Hair follicle dermal papilla cell (primary cell): ENCODE data around the gene USF2. TPM values are rescaled to one million over a fixed set of nuclear protein-coding genes. Genes with fewer than 3 reads are reported as not detected.

Experiments used
- total RNA-seq: library from RNA; depleted of rRNA; stranded (reverse); fragments of >200 nt; gene quantifications from 2 replicates; pipeline ENCODE4 v1.2.3, GENCODE V29; 2012

USF2 gene, protein sequence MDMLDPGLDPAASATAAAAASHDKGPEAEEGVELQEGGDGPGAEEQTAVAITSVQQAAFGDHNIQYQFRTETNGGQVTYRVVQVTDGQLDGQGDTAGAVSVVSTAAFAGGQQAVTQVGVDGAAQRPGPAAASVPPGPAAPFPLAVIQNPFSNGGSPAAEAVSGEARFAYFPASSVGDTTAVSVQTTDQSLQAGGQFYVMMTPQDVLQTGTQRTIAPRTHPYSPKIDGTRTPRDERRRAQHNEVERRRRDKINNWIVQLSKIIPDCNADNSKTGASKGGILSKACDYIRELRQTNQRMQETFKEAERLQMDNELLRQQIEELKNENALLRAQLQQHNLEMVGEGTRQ
- 64.4 and 64.5 TPM in 2 replicates for total RNA-seq

DNA sequence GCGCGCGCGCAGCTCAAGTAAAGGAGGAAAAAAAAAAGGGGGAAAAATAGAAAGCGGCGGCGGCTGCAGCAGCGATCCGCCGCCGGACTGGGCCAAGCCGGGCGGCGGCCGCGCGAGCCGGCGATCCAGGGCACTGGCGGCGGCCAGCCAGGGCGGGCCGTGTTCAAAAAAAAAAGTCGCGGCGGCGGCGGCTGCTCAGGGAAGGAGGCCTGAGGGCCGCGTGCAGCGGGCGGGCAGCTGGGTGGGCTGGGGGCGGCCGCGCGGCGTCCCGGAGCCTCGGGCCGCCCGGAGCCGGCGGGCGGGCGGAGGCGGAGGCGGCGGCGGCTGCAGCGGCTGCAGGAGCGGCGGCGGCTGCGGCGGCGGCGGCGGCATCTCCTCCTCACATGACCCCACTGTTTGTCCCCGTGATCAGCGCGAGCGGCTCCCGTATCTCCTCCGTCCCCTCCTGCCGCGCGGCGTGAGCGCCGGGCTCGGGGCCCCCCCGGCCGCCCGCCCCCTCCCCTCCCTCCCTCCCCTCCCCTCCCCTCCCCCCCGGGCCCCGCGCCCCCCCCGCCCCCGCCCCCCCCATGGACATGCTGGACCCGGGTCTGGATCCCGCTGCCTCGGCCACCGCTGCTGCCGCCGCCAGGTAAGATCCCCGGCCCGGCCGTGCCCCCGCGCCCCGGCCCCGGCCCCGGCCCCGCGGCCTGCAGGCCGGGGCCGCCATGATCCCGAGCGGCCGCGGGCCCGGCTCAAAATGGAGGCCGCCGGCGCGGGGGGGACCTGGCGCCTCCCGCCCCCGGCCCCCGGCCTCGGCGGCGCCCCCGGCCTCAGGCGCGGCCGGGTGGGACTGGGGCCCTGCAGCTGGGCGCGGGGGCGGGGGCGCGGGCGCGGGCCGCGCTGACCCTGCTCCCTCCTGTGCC is at the start of gene USF2:
Gene USF2 (plus strand): TSS at position 427 of the 902 bp plus-strand sequence. CDS start 140 bp downstream, at position 567.

DNA sequence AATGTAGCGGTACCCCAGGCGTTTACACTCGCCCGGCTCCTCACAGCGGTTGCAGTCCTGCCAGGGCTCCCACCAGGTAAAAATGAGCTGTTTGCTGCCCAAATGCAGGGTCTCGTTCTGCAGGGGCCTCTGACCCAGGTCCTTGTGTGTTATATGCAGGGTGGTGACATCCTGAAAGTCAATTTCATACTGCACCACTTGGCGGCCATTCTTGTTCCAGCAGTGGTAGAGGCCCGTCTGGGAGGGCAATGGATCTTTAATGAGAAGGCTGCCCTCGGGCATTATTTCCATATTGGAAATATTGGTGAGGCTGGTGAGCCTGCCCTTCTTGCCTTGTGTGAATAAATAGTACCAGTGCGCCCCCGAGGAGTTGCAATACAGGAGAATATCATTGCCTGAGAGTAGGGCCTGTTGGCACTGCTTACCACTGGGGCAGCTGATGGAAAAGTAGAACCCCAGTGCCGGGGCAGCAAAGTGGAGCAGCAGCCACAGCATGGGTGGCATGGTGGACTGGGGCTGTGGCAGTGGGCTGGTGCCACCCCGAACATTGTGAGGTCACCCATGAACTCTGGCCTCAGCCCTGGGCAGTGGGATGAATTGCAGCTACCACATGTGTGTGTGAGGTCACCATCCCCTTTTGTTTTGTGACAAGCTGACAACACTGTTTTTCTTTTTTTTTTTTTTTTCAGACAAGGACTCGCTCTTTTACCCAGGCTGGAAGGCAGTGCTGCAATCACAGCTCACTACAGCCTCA is 40.4 kb upstream of the USF2 start, which contains the start of gene FAM187B:
Gene FAM187B (minus strand): TSS at position 563 of the 754 bp plus-strand sequence. CDS start 59 bp downstream, at position 504.

DNA sequence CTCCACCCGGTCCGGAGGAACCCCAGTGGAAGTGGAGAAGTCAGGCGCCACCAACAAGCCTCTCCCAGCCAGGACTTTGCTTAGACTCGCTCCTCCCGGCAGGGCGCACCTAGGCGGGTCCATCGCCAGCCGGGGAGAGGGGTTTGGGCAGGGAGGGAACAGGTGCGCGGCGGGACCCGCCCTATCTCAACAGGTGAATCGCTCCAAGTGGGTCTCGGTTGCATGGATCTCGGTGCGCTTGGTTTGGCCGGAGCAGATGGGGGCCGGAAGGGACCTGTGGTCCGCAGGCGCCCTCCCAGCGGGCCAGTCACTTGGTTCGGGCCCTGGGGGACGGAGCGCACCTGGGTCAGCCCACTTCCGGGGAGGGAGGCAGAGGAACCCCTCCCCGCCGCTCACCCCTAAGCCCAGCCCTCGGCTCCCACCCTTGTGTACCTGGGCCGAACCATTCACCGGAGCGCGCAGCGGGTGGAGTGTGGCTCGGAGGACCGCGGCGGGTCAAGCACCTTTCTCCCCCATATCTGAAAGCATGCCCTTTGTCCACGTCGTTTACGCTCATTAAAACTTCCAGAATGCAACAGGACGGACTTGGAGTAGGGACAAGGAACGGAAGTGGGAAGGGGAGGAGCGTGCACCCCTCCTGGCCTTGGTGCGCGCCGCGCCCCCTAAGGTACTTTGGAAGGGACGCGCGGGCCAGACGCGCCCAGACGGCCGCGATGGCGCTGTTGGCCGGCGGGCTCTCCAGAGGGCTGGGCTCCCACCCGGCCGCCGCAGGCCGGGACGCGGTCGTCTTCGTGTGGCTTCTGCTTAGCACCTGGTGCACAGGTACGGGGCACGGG is 20.2 kb upstream of the USF2 start, which contains the start of gene LSR:
Gene LSR (plus strand): TSS at position 693 of the 836 bp plus-strand sequence. CDS start 21 bp downstream, at position 714.

DNA sequence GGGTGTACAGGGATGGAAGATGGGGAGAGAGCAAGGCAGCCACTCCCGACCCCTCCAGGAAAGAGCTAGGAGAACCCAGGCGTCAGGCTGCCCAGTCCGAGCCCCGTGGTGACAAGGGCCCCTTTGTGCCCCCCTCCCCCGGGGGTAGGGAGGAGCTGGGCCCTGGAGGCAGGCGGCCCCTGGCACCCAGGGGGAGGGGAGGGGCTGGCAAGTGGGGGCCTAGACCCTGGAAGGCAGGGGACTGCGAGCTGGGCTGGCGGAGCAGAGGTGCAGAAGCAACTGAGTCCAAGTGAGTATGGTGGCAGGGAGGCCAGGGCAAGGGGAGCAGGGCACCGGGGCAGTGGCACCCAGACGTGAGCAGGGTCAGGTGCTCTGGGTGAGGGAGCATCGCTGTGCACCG is 23.2 kb downstream of the USF2 start, which contains the start of gene MAG:
Gene MAG (plus strand): TSS at position 246 of the 400 bp plus-strand sequence. CDS start 3,248 bp downstream, outside the sequence.

DNA sequence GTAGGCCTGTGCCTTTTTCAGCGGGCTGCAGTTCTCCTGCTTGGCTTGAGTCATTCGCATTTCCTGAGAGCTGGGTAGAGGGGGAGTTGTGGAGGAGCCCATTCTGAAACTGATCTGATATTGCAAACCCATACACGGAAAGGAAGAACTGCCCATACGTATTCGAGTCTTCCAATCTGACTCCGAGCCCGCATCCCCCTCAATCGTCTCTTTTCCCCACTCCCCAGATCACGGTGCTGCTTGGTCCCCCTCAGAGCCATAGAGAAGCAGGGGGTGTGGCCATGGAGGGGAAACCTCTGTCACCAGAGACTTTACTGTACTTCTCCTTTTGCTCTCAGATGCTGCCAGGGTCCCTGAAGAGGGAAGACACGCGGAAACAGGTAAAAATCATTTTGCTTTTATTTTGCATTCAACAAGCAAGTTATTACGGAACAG is 60.1 kb downstream of the USF2 start, which contains the start of gene CD22:
Gene CD22 (plus strand): TSS at position 337 of the 435 bp plus-strand sequence. CDS start 2,854 bp downstream, outside the sequence.

Other genes starting within 250 kb of the USF2 start
- gene SCN1B, start 238.5 kb upstream of the USF2 start, total RNA-seq = 3.1 and 3.4 TPM in 2 replicates
- gene HPN, start 227.2 kb upstream of the USF2 start, total RNA-seq = not detected in 2 replicates
- gene FXYD3, start 153.1 kb upstream of the USF2 start, total RNA-seq = not detected in 2 replicates
- gene LGI4, start 133.9 kb upstream of the USF2 start, total RNA-seq = 1.2 and 1.3 TPM in 2 replicates
- gene FXYD1, start 130.1 kb upstream of the USF2 start, total RNA-seq = 0.73 and 2.1 TPM in 2 replicates
- gene FXYD7, start 125.7 kb upstream of the USF2 start, total RNA-seq = not detected in 2 replicates
- gene FXYD5, start 114.2 kb upstream of the USF2 start, total RNA-seq = 53.2 and 73.8 TPM in 2 replicates
- not detected in 2 replicates for gene FAM187B, start 40.2 kb upstream of the USF2 start, total RNA-seq
- 0.36 and 0.49 TPM in 2 replicates for gene LSR, start 20.0 kb upstream of the USF2 start, total RNA-seq
- under 0.01 TPM in 1 of 2 replicates, not detected in the other for gene HAMP, start 13.6 kb downstream of the USF2 start, total RNA-seq
- not detected in 2 replicates for gene MAG, start 23.2 kb downstream of the USF2 start, total RNA-seq
- gene CD22, start 60.2 kb downstream of the USF2 start, total RNA-seq = not detected in 2 replicates
- not detected in 2 replicates for gene FFAR1, start 78.9 kb downstream of the USF2 start, total RNA-seq
- gene FFAR3, start 89.5 kb downstream of the USF2 start, total RNA-seq = not detected in 2 replicates
- not detected in 2 replicates for gene GPR42, start 102.1 kb downstream of the USF2 start, total RNA-seq
- gene FFAR2, start 179.3 kb downstream of the USF2 start, total RNA-seq = not detected in 2 replicates
- gene KRTDAP, start 221.5 kb downstream of the USF2 start, total RNA-seq = not detected in 2 replicates
- 5.2 and 9.2 TPM in 2 replicates for gene DMKN, start 244.7 kb downstream of the USF2 start, total RNA-seq